Right cardiac atrium (tissue), 5 donors: ENCODE results near the gene ALDH3B1. TPM values are rescaled to one million over a fixed set of nuclear protein-coding genes. Genes with fewer than 3 reads are reported as not detected.

Source experiments
- ATAC-seq, 2 donors: fragments of 200-7000 bp; cut with Tn5 transposase; one replicate each; pipeline versions ENCODE4 v1.8.0 to v1.9.1; 2020; ENCODE audit warnings: moderate library complexity in 2 of 2, mild to moderate bottlenecking in 1 of 2
- DNase-seq, 3 donors: peaks; one replicate each; pipeline ENCODE4 v3.0.0-alpha.2; 2020
- H3K27ac ChIP-seq: one replicate; pipeline ENCODE4 v1.5.1; 2013; ENCODE audit warnings: mild to moderate bottlenecking, low read length, control low read depth, moderate library complexity
- H3K27me3 ChIP-seq: one replicate; pipeline ENCODE4 v1.6.1; 2013; ENCODE audit not compliant: control insufficient read depth, insufficient read depth
- H3K4me1 ChIP-seq: one replicate; pipeline ENCODE4 v1.6.1; 2013; ENCODE audit warnings: low read length; ENCODE audit not compliant: control insufficient read depth, insufficient read depth
- H3K4me3 ChIP-seq: one replicate; pipeline ENCODE4 v1.5.1; 2013; ENCODE audit warnings: low read length, control low read depth
- H3K9me3 ChIP-seq: one replicate; pipeline ENCODE4 v1.6.1; 2013; ENCODE audit warnings: low read length; ENCODE audit not compliant: control insufficient read depth
- WGBS: extraction: QIAGEN DNeasy Blood & Tissue Kit; methylation state at CpG from one replicate; pipeline ENCODE4 v1.1.7; 2013; 5-methylcytosine and 5-hydroxymethylcytosine counted together
- intact Hi-C, 4 donors: fragments of 100-400 bp; cut with DNase I; formaldehyde crosslinking; loops; one replicate each; pipeline versions ENCODE4 v1.11.0 to v1.14.0; 2022 to 2023
- polyA plus RNA-seq: library from polyadenylated mRNA; stranded (reverse); fragments of 200-250 nt; gene quantifications from one replicate; pipeline ENCODE4 v1.2.3, GENCODE V29; 2013
- total RNA-seq, 4 donors: library from RNA; stranded (reverse); fragmentation: NEBNext Ultra II Directional; extraction: Animal tissue kit (Norgen Biotek cat#: 25700); gene quantifications; one replicate each; pipeline ENCODE4 v1.2.1, GENCODE V29; 2021
- donor health status: healthy with polysubstance abuse.
- donor health status: DM: no; HTN: yes; CAD: no.
- donor health status: DM: no; HTN: no; CAD: no.
- donor health status: DM: no; HTN: yes; CAD: no; lungs with severe emphysema.
- donor health status: DM: yes; HTN: yes; CAD: no.

The ALDH3B1 gene
- total and polyA plus RNA-seq, 5 donors: 2.9 to 5.7 (median 4.6) TPM

DNA sequence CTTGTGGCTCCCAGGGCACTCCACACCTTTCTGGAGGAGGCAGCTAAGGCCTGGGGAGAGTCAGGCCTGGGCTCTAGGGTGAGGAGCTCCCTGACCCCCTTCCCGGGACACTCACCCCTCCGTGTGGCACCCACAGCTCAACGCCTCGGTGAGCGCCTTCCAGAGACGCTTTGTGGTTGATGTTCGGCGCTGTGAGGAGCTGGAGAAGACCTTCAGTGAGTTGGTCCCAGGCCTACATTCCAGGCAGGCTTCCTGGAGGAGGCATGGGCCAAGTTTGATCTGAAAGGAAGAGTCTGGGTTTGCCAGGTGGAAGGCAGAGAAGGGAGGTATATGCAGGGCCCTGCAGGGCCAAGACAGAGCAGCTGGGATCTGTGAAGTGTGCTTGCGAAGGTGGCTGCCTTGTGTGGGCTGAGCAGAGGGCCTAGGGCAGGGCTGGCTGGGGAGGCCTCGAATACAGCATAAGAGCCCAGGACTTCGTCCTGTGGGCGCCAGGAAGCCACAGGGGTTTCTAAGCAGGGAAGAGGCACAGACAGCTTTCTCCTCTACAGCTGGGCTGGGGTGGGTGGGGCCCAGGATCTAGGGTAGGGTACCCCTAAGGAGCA lies 31.6 kb downstream of the ALDH3B1 start:
- DNase-seq: peak in 1 of 3 donors; percentile 38
- WGBS: 86% methylated on average over 12 of the region's 12 CpGs
- intact Hi-C loops: no loop called here
- H3K27me3 ChIP-seq: no peaks in the 10 kb centered on the region
- H3K4me1 ChIP-seq: peaks cover 11% of the 10 kb centered on the region
- no peak for ATAC-seq
- no peak overlapping the region for H3K4me3 ChIP-seq
- no peak overlapping the region for H3K27ac ChIP-seq
- no peaks in the 10 kb centered on the region for H3K9me3 ChIP-seq

DNA sequence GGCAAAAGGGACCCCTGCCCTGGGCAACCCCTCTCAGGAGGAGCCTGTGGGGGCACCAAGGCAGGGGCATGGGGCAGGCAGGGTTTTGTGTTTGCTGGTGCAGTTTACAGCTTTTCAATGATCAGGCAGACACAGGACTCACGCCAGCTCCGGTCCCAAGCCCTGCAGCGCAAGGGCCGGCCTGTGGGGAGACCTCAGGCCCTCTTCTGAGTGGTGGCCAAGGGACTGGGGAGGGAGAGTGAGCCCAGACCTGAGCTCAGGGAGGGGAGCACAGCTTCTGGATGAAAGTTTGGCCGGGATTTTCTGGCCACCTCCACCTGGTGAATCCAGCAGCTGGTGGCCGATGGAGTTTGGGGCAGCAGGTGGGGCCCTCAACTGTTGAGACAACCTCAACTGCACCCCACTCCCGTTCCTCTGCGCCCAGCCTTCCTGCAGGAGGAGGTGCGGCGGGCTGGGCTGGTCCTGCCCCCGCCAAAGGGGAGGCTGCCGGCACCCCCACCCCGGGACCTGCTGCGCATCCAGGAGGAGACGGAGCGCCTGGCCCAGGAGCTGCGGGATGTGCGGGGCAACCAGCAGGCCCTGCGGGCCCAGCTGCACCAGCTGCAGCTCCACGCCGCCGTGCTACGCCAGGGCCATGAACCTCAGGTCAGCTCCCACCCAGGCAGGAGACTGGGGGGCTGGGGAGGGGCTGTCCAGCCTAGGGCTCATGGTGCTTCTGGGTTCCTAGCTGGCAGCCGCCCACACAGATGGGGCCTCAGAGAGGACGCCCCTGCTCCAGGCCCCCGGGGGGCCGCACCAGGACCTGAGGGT lies 32.3 kb downstream of the ALDH3B1 start:
- no peak overlapping the region for H3K27ac ChIP-seq
- whole genome bisulfite sequencing: 92% methylated on average over 27 of the region's 27 CpGs
- H3K4me3 ChIP-seq: no peak overlapping the region
- H3K9me3 ChIP-seq: no peaks in the 10 kb centered on the region
- peak in 2 of 3 donors; percentile 18 to 61 for DNase-seq
- H3K4me1 ChIP-seq: peaks cover 10% of the 10 kb centered on the region
- H3K27me3 ChIP-seq: no peaks in the 10 kb centered on the region
- ATAC-seq: no peak
- intact Hi-C loops: no loop called here

DNA sequence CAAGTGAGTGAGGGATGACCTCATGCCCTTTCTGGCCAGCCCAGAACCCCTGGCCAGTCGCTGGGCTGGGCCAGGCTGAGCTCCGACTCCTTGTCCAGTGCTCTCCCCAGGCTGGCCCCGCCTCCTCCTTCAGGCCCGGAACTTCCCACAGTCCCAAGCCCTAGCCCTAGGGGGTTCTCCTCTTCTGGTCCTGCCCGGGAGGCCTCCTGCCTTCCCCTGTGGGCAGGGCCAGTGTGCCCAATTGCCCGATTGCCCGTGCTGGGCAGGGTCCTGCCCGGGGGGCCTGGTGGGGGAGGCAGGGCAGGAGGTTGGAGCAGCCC lies 32.9 kb downstream of the ALDH3B1 start:
- intact Hi-C loops: no loop called here

DNA sequence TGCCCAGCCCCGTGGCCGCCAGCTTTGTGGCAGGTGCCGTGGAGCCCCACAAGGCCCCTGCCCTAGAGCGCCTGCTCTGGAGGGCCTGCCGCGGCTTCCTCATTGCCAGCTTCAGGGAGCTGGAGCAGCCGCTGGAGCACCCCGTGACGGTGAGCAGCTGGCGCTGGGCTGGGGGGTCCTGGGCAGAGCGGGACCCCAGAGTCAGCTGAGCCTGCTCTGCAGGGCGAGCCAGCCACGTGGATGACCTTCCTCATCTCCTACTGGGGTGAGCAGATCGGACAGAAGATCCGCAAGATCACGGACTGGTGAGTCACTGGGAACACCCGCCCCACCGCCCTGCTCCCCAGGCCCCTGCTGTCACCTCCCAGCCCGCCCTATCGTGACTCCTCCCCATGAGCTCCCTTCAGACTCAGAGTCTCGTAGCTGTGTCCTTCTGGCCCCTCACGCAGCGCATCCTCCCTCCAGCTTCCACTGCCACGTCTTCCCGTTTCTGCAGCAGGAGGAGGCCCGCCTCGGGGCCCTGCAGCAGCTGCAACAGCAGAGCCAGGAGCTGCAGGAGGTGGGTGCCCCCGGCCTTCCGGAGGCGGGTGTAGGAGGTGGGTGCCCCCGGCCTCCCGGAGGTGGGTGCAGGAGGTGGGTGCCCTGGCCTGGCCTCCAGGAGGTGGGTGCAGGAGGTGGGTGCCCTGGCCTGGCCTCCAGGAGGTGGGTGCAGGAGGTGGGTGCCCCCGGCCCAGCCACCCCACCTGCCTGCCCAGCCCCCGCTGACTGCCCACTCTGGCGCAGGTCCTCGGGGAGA lies 33.4 kb downstream of the ALDH3B1 start:
- no peaks in the 10 kb centered on the region for H3K4me1 ChIP-seq
- H3K27me3 ChIP-seq: no peaks in the 10 kb centered on the region
- H3K4me3 ChIP-seq: no peak overlapping the region
- ATAC-seq (no peak), DNase-seq (peak in 2 of 3 donors; percentile 13 to 37)
- intact Hi-C loops: no loop called here
- H3K27ac ChIP-seq: no peak overlapping the region
- H3K9me3 ChIP-seq: no peaks in the 10 kb centered on the region
- WGBS: 85% methylated on average over 36 of the region's 36 CpGs

More for the DNA sequence above, 32.9 kb downstream of the ALDH3B1 start:
- H3K9me3 ChIP-seq: no peaks in the 10 kb centered on the region
- H3K27me3 ChIP-seq: no peaks in the 10 kb centered on the region
- no peak overlapping the region for H3K27ac ChIP-seq
- peaks cover 6% of the 10 kb centered on the region for H3K4me1 ChIP-seq
- 82% methylated on average over 8 of the region's 8 CpGs for WGBS
- DNase-seq: peak in 1 of 3 donors; percentile 10
- no peak overlapping the region for H3K4me3 ChIP-seq
- ATAC-seq: no peak

DNA sequence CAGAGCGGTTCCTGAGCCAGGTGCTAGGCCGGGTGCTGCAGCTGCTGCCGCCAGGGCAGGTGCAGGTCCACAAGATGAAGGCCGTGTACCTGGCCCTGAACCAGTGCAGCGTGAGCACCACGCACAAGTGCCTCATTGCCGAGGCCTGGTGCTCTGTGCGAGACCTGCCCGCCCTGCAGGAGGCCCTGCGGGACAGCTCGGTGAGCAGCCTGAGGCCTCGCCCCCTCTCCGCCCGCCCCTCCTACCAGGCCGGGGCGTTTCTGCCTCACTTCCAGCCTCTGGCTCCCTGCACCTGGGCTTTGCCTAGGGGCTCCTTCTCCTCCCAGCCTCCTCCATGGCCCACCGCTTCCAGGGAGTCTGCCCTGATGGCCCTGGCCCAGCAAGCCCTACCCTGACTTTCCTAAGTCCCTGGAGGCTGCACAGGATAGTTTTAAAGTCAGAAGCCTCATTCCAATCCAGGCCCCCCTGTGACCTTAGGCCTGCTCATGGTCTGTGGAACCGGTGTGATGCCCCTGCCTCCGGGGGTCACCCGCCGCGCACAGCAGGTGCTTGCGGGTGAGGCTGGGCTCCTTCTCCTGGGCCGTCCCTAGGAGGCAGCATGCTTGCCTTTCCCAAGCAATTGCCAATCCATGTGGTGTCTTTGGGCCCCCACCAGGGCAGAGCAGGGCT lies 34.2 kb downstream of the ALDH3B1 start:
- intact Hi-C loops: no loop called here
- WGBS: 90% methylated on average over 24 of the region's 24 CpGs

GRCh38 chr11:68044898-68045351 lies 34.8 kb downstream of the ALDH3B1 start:
- no peaks in the 10 kb centered on the region for H3K27me3 ChIP-seq
- no peak overlapping the region for H3K27ac ChIP-seq
- DNase-seq (peak in 1 of 3 donors; percentile 35), ATAC-seq (no peak)
- WGBS: 95% methylated on average over 18 of the region's 18 CpGs
- H3K4me3 ChIP-seq: no peak overlapping the region
- intact Hi-C loops: no loop called here
- H3K4me1 ChIP-seq: no peaks in the 10 kb centered on the region
- H3K9me3 ChIP-seq: no peaks in the 10 kb centered on the region

More for the DNA sequence above, 34.2 kb downstream of the ALDH3B1 start:
- DNase-seq (peak in 2 of 3 donors; percentile 9 to 46), ATAC-seq (no peak)
- no peak overlapping the region for H3K4me3 ChIP-seq
- no peaks in the 10 kb centered on the region for H3K4me1 ChIP-seq
- no peaks in the 10 kb centered on the region for H3K27me3 ChIP-seq
- no peaks in the 10 kb centered on the region for H3K9me3 ChIP-seq
- no peak overlapping the region for H3K27ac ChIP-seq

GRCh38 chr11:68047437-68048290 lies 37.5 kb downstream of the ALDH3B1 start:
- Histone ChIP-seq H3K27ac (no peak overlapping the region), H3K9me3 (no peaks in the 10 kb centered on the region), H3K27me3 (no peaks in the 10 kb centered on the region), H3K4me1 (no peaks in the 10 kb centered on the region), H3K4me3 (no peak overlapping the region)
- WGBS: 85% methylated on average over 37 of the region's 37 CpGs
- ATAC-seq: no peak
- DNase-seq: peak in 2 of 3 donors; percentile 56 to 59
- intact Hi-C loops: no loop called here

GRCh38 chr11:68048681-68049508 lies 38.8 kb downstream of the ALDH3B1 start:
- Histone ChIP-seq H3K4me3 (no peak overlapping the region), H3K4me1 (no peaks in the 10 kb centered on the region), H3K9me3 (no peaks in the 10 kb centered on the region), H3K27me3 (no peaks in the 10 kb centered on the region), H3K27ac (no peak overlapping the region)
- 92% methylated on average over 35 of the region's 35 CpGs for WGBS
- DNase-seq: peak in 2 of 3 donors; percentile 37 to 47
- intact Hi-C loops: no loop called here
- ATAC-seq: no peak

GRCh38 chr11:68049509-68050370 lies 39.6 kb downstream of the ALDH3B1 start:
- Histone ChIP-seq H3K9me3 (no peaks in the 10 kb centered on the region), H3K4me1 (no peaks in the 10 kb centered on the region), H3K27ac (no peak overlapping the region), H3K4me3 (no peak overlapping the region), H3K27me3 (no peaks in the 10 kb centered on the region)
- no peak for ATAC-seq
- DNase-seq: peak in 2 of 3 donors; percentile 50 to 54
- WGBS: 88% methylated on average over 40 of the region's 40 CpGs
- intact Hi-C loops: no loop called here
